RCC 7860 (cell line): ENCODE measurements around the gene MAL.
A peak's percentile ranks its signal among the peaks of the same experiment; 100 is the strongest.

Source experiments
- DNase-seq: peaks from one replicate; pipeline ENCODE4 v3.0.0-alpha.2; 2015; ENCODE audit warnings: low spot score
- FAIRE-seq: peaks from 2 replicates; lab custom pipeline; 2012; peaks lifted over from hg19 to GRCh38; lab: Jason Lieb, UNC

The MAL gene

GRCh38 chr2:95025406-95026319, at the start of gene MAL:
Gene MAL, plus strand, starts transcription at chr2:95025708. Its CDS starts 85 bp downstream, at chr2:95025793.
- no peak for FAIRE-seq
- DNase-seq, result no peak

DNA sequence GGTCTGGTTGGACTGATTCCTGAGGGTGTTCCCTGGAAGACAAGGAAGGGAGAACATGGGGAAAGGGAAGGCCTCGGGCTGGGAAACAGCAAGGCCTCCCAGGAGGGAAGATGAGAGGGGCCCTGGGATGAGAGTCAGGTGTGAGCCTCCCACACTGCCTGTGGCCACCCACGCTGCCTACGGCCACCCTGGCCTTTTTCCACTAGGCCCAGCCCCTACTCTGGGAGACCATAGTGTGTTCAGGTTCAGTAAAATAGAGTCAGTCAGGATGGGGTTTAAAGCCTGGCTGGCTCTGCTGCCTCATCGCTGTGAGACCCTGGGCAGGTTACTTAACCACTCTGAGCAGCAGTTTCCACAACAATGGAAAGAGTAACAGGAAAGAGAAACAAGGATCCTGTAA, 47.7 kb upstream of the MAL start:
- FAIRE-seq, result no peak
- DNase-seq, result no peak

DNA sequence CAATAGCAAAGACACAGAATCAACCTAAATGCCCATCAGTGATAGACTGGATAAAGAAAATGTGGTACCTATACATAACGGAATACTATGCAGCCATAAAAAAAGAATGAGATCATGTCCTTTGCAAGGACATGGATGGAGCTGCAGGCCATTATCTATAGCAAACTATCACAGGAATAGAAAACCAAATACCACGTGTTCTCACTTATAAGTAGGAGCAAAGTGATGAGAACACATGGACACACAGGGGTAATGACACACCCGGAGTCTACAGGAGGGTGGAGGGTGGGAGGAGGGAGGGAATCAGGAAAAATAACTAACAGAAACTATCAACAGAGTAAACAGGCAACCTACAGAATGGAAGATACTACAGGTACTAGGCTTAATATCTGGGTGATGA, 46.6 kb upstream of the MAL start:
- FAIRE-seq (no peak), DNase-seq (no peak)

- no peak for DNase-seq
- no peak for FAIRE-seq
These were observed 45.8 kb upstream of the MAL start for GRCh38 chr2:94979406-94980375.

- no peak for DNase-seq
- no peak for FAIRE-seq
These were observed 45.1 kb upstream of the MAL start for GRCh38 chr2:94980406-94980805.

DNA sequence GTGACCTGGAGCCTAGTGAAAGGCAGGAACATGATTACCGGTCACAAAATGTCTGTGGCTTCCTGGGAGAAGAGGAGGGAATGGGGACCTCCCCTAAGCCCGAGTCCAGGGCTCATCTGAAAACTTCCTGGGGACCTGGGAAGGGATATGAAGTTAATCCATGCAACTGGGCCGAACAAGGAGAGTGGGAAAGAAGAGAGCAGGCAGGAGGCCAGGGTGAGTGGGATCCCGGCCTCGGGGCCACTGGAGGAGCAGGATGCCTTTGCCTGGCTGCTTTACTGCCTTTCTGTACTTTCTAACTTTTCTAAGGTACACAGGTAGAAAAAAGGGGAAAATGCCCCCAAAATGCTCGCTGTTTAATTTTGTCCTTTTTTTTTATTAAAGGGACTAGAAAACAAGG, 43.4 kb upstream of the MAL start:
- FAIRE-seq (no peak), DNase-seq (no peak)

GRCh38 chr2:94982675-94983074, 42.8 kb upstream of the MAL start:
- DNase-seq, result peak; percentile 11
- peak; percentile 69 for FAIRE-seq

DNA sequence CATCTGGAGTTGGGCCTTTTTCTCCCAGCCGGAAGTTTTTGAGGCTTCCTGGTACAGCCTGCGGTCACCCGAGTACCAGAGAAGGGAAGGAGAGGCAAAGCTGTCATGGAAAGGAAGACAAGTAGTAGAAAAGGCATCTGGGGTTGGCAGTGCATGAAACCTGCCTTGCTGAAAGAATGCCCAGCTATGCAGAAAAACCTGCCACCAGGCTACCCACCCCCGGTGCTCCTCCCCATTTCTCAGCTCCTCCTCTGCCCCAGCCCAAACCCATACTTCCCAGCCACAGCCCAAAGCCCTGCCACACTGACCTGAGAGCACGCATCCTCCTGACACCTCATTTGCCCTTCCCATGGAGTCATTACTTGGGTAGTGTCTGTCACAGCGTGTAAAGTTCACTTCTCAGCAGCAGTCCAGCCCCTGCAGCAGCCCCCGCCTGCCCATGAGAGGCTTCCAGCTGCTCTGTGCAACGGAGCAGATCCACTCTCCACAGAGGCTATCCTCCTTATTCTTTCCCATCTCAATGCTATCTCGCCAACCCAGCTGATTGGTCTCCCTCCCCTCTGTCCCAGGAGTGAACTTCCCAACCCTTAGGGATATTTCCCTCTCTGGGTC, 40.4 kb upstream of the MAL start:
- DNase-seq (no peak), FAIRE-seq (no peak)

DNA sequence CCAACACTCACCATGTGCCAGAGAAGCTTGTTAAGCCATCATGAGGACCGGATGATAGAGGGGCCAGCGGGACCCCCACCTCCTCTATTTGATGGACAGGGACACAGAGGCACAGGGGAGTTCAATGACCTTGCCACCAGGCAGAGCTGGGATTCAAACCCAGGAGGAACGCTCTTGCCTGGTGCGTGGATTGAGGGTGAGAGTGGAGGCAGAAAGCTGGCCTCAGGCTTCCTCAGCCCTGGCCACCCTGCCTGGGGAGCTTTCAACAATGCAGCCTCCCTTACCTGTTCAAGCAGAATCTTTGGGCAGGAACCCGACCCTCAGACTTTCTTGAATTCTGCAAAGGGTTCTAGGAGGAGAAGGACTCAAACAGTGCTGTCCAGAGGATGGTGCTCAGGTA, 39.9 kb upstream of the MAL start:
- FAIRE-seq (no peak), DNase-seq (no peak)

DNA sequence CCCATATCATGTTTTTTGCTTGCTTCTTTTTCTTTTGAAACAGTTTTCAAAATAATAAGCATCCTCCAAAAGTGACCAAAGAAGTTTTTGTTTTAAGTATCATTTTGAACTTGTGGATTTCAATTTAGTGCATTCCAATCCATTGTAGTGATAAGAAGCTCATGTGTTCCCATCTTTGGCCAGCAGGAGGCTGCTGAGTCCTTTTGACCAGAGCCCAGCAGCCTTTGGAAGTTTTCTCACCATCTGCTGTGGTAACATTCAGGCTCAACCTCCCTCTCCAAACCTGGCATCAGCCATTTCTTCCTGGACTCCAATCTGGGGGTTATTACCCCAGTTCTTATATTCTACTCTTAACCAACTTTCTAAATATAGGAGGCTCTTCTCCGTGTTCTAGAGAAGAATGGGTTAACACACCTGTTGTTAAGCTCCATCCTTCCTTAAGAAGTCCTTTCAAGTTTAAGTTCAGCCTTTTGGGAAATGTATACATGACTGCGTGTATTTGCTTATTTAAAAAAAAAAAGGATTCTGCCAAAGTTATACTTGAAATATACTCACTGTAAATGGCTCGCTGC, 39.0 kb upstream of the MAL start:
- FAIRE-seq, result peak; percentile 73
- peak; percentile 34 for DNase-seq

DNA sequence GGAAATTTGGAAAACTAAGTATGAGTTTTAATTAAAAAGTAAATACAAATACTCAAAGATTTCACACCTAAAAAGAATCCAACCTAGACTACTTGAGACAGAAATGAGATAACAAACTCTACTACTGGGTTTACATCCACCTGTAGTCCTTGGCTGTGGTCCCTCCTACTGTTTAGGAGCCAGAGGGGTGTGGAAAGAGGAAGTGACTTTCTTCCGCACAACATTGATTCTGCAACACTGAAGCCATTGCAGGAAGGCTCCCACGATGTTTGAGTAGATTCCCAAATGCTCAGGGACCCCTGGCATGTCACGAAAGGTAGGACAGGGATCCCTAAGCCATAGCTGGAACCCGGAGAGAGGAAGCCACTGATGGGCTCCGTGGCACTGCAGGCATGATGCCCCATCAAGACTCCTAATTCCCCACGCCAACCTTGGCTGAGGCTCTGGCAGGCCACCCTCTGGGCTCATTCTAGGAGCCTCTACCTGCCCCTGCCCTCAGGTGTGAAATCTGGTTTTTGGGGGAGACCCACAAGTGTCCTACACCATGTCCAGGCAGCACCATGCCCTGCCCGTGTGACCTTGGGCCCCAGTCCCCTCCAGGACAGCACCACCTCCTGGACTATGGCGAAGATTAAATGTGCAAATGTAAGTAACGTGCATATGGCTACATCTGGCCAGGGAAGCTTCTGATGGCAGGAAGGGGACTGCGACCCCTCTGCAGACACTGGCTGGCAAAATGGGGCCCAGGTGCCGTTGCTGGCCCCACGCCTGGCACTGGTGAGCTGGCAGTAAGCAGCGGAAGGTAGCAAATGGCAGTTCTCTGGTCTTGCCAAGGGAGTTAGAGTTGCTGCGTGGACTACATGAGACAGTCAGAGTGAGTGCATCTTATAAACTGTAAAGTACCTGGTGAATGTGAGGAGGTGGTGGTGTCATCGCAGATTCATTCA, 38.2 kb upstream of the MAL start:
- DNase-seq (no peak), FAIRE-seq (no peak)

- DNase-seq (no peak), FAIRE-seq (no peak)
These were observed 34.6 kb upstream of the MAL start for GRCh38 chr2:94990956-94991355.

- DNase-seq (no peak), FAIRE-seq (no peak)
These were observed 33.1 kb upstream of the MAL start for GRCh38 chr2:94992360-94992759.

- FAIRE-seq, result no peak
- DNase-seq, result no peak
These were observed 32.1 kb upstream of the MAL start for GRCh38 chr2:94993176-94994062.

DNA sequence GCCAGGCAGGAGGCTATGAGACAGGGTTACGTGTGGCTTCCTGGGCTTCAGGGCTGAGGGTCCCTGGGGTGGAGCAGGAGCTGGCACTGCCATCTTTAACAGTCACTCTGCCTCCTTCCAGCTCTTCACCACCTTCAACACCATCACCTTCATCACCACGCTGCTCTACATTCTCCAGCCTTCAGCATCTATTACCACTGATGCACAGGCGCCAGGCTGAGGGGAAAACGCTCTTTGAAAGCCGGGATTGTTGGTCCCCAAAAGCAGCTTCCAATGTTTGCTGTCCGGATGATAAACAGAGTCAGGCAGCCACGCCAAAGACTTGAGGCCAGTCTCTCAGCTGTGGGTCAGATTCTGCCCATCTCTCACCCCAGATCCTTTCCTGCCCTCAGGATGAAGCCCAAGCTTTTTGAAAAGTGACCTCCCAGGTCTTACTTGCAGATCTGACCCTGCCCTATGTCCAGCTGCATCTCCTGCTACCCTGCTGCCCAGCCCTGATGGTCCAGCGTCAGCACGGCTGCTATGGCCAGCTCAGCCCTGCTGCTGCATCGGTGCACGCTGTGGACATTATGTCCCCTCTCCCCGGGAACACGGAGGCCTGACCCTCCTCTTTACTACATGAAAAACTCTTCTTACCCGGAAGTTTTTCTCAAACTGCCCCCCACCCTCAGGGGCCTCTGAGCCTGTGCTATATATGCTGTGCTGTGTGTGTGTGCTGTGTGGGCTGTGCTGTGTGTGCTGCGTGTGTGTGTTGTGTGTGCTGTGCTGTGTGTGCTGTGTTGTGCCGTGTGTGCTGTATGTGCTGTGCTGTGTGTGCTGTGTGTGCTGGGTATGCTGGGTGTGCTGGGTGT, 31.2 kb upstream of the MAL start:
- FAIRE-seq, result no peak

GRCh38 chr2:94994914-94995552, 30.5 kb upstream of the MAL start:
- FAIRE-seq, result no peak
- DNase-seq, result no peak

More for the DNA sequence above, 31.2 kb upstream of the MAL start:
- no peak for DNase-seq

- FAIRE-seq (no peak), DNase-seq (no peak)
These were observed 29.8 kb upstream of the MAL start for GRCh38 chr2:94995553-94996304.
